ENCODE measurements around the gene KYNU.

DNA sequence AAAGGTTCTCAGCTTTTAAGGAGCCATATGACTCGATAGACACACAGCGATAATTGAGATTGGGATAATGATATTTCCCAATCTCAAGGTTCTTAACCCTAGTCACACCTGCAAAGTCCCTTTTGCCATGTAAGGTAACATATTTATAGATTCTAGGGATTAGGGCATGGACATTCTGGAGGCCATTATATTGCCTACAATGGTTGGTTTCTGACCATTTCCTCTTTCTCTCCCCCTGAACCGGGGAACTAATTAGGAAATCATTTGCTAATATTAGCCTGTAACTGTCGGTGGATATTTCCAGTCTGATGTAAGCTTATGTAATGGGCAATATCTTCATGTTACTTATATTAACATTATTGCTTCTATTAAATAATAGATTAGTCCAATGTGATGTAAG lies 210.9 kb downstream of the KYNU start:
- no peak for TF ChIP-seq POLR2A (IDR thresholded peaks at IDR 0.05; ENCODE audit: low read length)
- TF ChIP-seq GATA1 (IDR thresholded peaks at IDR 0.05; ENCODE audit: low read depth, low read length): no peak
